Right lobe of liver (tissue), 6 donors: ENCODE measurements around the gene SMC4. TPM values are rescaled to one million over a fixed set of nuclear protein-coding genes. Genes with fewer than 3 reads are reported as not detected.

Source experiments
- ATAC-seq, 4 donors: fragments of 200-7000 bp; cut with Tn5 transposase; one replicate each; pipeline ENCODE4 v1.9.1; 2020; ENCODE audit warnings: mild to moderate bottlenecking in 4 of 4, moderate library complexity in 4 of 4
- DNase-seq, 3 donors: peaks; one replicate each; pipeline ENCODE4 v3.0.0-alpha.2; 2020
- H3K27ac ChIP-seq, 3 donors: fragments of 200-600 bp; one replicate each; pipeline ENCODE4 v1.8.0; 2022
- H3K27me3 ChIP-seq, 2 donors: fragments of 200-600 bp; one replicate each; pipeline ENCODE4 v1.8.0; 2022
- H3K36me3 ChIP-seq, 4 donors: fragments of 200-600 bp; sonication (generic) in 1 of 4; one replicate each; pipeline versions ENCODE4 v1.5.1 to v1.8.0; 2017 to 2022; ENCODE audit warnings: control low read depth in 1 of 4
- H3K4me1 ChIP-seq, 4 donors: fragments of 200-600 bp; sonication (generic) in 1 of 4; one replicate each; pipeline versions ENCODE4 v1.5.1 to v1.8.0; 2017 to 2022; ENCODE audit warnings: control low read depth in 1 of 4
- H3K4me3 ChIP-seq, 3 donors: fragments of 200-600 bp; one replicate each; pipeline ENCODE4 v1.8.0; 2022
- H3K9me3 ChIP-seq, 4 donors: fragments of 200-600 bp; sonication (generic) in 1 of 4; one replicate each; pipeline versions ENCODE4 v1.5.1 to v1.8.0; 2017 to 2022; ENCODE audit warnings: control low read depth in 1 of 4
- CTCF ChIP-seq, 4 donors: fragments of 200-600 bp in 3 of 4; fragments of 450-650 bp in 1 of 4; IDR thresholded peaks; one replicate each; pipeline versions ENCODE4 v1.5.1 to v1.8.0; 2016 to 2022; ENCODE audit warnings: antibody characterized with exemption in 4 of 4, mild to moderate bottlenecking in 2 of 4
- POLR2A ChIP-seq: fragments of 450-650 bp; IDR thresholded peaks from one replicate; pipeline ENCODE4 v1.6.1; 2017; ENCODE audit warnings: antibody characterized with exemption, mild to moderate bottlenecking
- WGBS: methylation state at CpG from one replicate; pipeline ENCODE4 v1.1.6; 2018; ENCODE audit warnings: low coverage, low lambda C conversion rate; ENCODE audit not compliant: insufficient coverage; ENCODE audit errors: missing lambda C conversion rate; 5-methylcytosine and 5-hydroxymethylcytosine counted together
- intact Hi-C, 2 donors: fragments of 100-400 bp; cut with DNase I; formaldehyde crosslinking; loops; one replicate each; pipeline versions ENCODE4 v1.11.2 to v1.14.1; 2022
- total RNA-seq, 6 experiments: library from RNA; depleted of rRNA in 2 of 6; stranded (reverse); fragments of >200 nt in 2 of 6; fragmentation: NEBNext Ultra II Directional in 3 of 6; extraction: Animal tissue kit (Norgen Biotek cat#: 25700) in 3 of 6; gene quantifications; one replicate each; pipeline versions ENCODE4 v1.1.0 to v1.2.4, GENCODE V29; 2016 to 2023
- donor health status: DM: no; HTN: yes; CAD: no.
- donor health status: DM: no; HTN: no; CAD: no.
- donor health status: DM: no; HTN: no; CAD: no.
- donor health status: DM: no; HTN: yes; CAD: no.
- donor health status: DM: no; HTN: yes; CAD: no.

The SMC4 gene
- total RNA-seq, 6 experiments from 2014 or later: 11.3 to 26.7 (median 18.1) TPM

- 38% methylated on average over 2 of the region's 2 CpGs for WGBS
- no peaks in the 10 kb centered on the region for H3K9me3 ChIP-seq
- H3K4me3 ChIP-seq: no peak overlapping the region
- DNase-seq (no peak), ATAC-seq (no peak)
- peak overlapping the region in 2 of 3 donors; percentile 9 to 77 for H3K27ac ChIP-seq
- intact Hi-C loops: no loop called here
- H3K27me3 ChIP-seq: no peaks in the 10 kb centered on the region
- TF ChIP-seq CTCF (IDR thresholded peaks at IDR 0.05): no peak
- no peak for TF ChIP-seq POLR2A
- H3K36me3 ChIP-seq: peaks cover 0 to 4% (median 0%) of the 10 kb centered on the region in 4 donors
- H3K4me1 ChIP-seq: peaks cover 0 to 12% (median 0%) of the 10 kb centered on the region in 4 donors
These were observed 3.6 kb downstream of the SMC4 start for GRCh38 chr3:160403028-160403545.

- 61% methylated on average over 7 of the region's 7 CpGs for WGBS
- TF ChIP-seq POLR2A (no peak), CTCF (IDR thresholded peaks at IDR 0.05) (no peak)
- intact Hi-C loops: no loop called here
- H3K27ac ChIP-seq: peak overlapping the region in 2 of 3 donors; percentile 1 to 13
- ATAC-seq (no peak), DNase-seq (no peak)
- peaks cover 0 to 7% (median 0%) of the 10 kb centered on the region in 4 donors for H3K4me1 ChIP-seq
- no peaks in the 10 kb centered on the region for H3K27me3 ChIP-seq
- no peaks in the 10 kb centered on the region for H3K9me3 ChIP-seq
- no peak overlapping the region for H3K4me3 ChIP-seq
- H3K36me3 ChIP-seq: peaks cover 0 to 4% (median 0%) of the 10 kb centered on the region in 4 donors
These were observed 4.5 kb downstream of the SMC4 start for GRCh38 chr3:160403796-160404470.

GRCh38 chr3:160409812-160410610, 10.6 kb downstream of the SMC4 start:
- no peak overlapping the region for H3K4me3 ChIP-seq
- no peaks in the 10 kb centered on the region for H3K4me1 ChIP-seq
- ATAC-seq (no peak), DNase-seq (no peak)
- H3K27ac ChIP-seq: no peak overlapping the region
- no peaks in the 10 kb centered on the region for H3K9me3 ChIP-seq
- WGBS: 82% methylated on average over 10 of the region's 10 CpGs
- intact Hi-C loops: loop anchor here in 1 of 2 donors (10.0 kb wide), 1 partner anchor 375 kb away; no protein-coding TSS in a partner anchor
- TF ChIP-seq POLR2A (no peak), CTCF (IDR thresholded peaks at IDR 0.05) (no peak)
- H3K27me3 ChIP-seq: no peaks in the 10 kb centered on the region
- H3K36me3 ChIP-seq: peaks cover 0 to 9% (median 3%) of the 10 kb centered on the region in 4 donors

- Histone ChIP-seq H3K4me3 (no peak overlapping the region), H3K9me3 (no peaks in the 10 kb centered on the region), H3K27me3 (no peaks in the 10 kb centered on the region), H3K36me3 (peaks cover 0 to 9% (median 1%) of the 10 kb centered on the region in 4 donors), H3K27ac (no peak overlapping the region), H3K4me1 (no peaks in the 10 kb centered on the region)
- DNase-seq (no peak), ATAC-seq (no peak)
- TF ChIP-seq CTCF (IDR thresholded peaks at IDR 0.05) (no peak), POLR2A (no peak)
- intact Hi-C loops: loop anchor here in 1 of 2 donors (10.0 kb wide), 1 partner anchor 378 kb away; no protein-coding TSS in a partner anchor
- no CpG with 5 or more reads among the region's 1 CpG for WGBS
These were observed 13.0 kb downstream of the SMC4 start for GRCh38 chr3:160412477-160412876.
